NCI-H2196 treated with DMSO at 0.1 percent for 48 hours (cell line): Measurements from ENCODE around the gene SETBP1.
"Not testable (repeated sequence)": the region's sequence is repeated elsewhere in the genome, so short reads cannot be mapped to it uniquely, and the experiment has no call there.

ENCODE experiments used
- DNase-seq: peaks from one replicate; lab custom pipeline; 2025; ENCODE audit not compliant: unreplicated experiment; lab: John Stamatoyannopoulos, UW

Gene SETBP1

GRCh38 chr18:44704135-44704789 is 23.6 kb downstream of the SETBP1 start:
- no peak for DNase-seq

GRCh38 chr18:44705075-44705675 is 24.5 kb downstream of the SETBP1 start:
- no peak for DNase-seq

GRCh38 chr18:44708451-44709083 is 27.9 kb downstream of the SETBP1 start:
- no peak for DNase-seq

- no peak for DNase-seq
These were observed 28.8 kb downstream of the SETBP1 start for GRCh38 chr18:44709307-44710126.

- no peak for DNase-seq
These were observed 30.2 kb downstream of the SETBP1 start for GRCh38 chr18:44710931-44711330.

GRCh38 chr18:44712025-44712424 is 31.3 kb downstream of the SETBP1 start:
- DNase-seq: no peak

GRCh38 chr18:44713435-44713834 is 32.7 kb downstream of the SETBP1 start:
- no peak for DNase-seq

GRCh38 chr18:44714376-44714775 is 33.7 kb downstream of the SETBP1 start:
- no peak for DNase-seq

GRCh38 chr18:44715245-44715644 is 34.6 kb downstream of the SETBP1 start:
- no peak for DNase-seq

- peak; percentile 52 for DNase-seq
These were observed 35.2 kb downstream of the SETBP1 start for GRCh38 chr18:44715842-44716241.

GRCh38 chr18:44716697-44717163 is 36.0 kb downstream of the SETBP1 start:
- no peak for DNase-seq

GRCh38 chr18:44719519-44720060 is 38.9 kb downstream of the SETBP1 start:
- no peak for DNase-seq

- DNase-seq: not testable (repeated sequence)
These were observed 41.1 kb downstream of the SETBP1 start for GRCh38 chr18:44721748-44722147.

- no peak for DNase-seq
These were observed 42.7 kb downstream of the SETBP1 start for GRCh38 chr18:44723411-44723810.

- no peak for DNase-seq
These were observed 43.6 kb downstream of the SETBP1 start for GRCh38 chr18:44724105-44724778.

- DNase-seq: no peak
These were observed 44.8 kb downstream of the SETBP1 start for GRCh38 chr18:44725300-44726058.

- no peak for DNase-seq
These were observed 45.4 kb downstream of the SETBP1 start for GRCh38 chr18:44726059-44726421.

GRCh38 chr18:44727291-44727690 is 46.6 kb downstream of the SETBP1 start:
- no peak for DNase-seq

GRCh38 chr18:44729631-44730101 is 49.0 kb downstream of the SETBP1 start:
- no peak for DNase-seq
